ENCODE measurements around the gene BMAL1.

The BMAL1 gene

GRCh38 chr11:13347901-13348300 is 70.3 kb downstream of the BMAL1 start:
- DNase-seq = no peak

GRCh38 chr11:13348305-13348704 is 70.7 kb downstream of the BMAL1 start:
- DNase-seq = no peak

DNA sequence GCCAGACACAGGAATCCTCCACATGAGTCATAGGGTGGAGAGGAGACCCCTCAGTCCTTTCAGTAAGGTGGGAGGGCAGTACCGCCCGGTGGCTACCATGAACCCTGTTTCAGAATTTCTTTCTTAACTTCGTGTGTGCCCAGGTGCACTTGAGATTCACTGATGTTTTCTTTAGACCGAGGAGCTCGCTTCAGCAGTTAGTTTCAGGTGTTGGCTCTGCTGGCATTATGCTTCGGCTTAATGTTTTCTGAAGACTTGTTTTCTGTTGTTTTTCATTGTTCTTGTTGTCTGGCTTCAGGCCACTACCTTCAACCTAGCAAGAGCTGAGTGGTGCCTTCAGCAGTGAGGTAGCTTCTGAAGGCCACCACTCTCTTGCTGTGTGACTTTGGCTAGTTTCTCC is 71.5 kb downstream of the BMAL1 start:
- DNase-seq = no peak

DNA sequence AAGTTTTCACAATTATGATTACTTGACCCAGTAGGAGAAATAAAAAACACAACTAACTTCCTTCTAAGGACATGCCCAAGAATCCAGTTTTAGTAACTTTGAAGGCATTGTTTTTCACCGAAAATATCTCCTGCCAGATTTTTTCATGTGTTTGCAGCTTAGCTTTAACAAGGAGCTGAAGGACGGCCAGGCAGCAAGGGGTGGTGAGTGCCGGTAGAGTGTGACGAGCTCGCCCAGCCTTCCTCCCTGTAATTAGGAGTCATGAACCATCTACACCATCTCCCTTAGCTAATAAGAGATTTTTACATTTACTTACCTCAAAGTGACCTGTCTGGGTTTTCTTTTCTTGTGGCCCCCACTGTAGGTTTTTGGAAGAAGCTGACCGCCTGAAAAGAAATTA is 72.0 kb downstream of the BMAL1 start:
- DNase-seq = no peak

DNA sequence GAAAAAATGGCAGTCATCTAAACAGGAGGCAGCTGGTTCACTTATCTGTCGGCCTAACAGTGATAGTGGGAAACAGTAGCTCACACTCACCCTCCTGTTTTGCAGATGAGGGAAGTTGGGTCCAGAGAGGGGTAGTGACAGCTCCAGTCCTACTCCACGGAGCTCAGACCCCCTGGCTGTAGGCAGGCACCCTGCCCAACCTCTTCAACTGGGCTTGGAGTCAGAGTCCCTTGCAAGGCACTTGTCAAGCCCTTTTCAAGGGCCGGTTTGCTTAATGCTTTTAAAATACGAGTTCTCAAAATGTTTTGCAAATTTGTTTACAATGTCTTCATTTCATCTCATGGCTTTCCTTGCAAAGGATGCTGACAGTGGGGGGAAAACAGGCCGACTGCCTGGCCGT is 75.1 kb downstream of the BMAL1 start:
- no peak for DNase-seq

- DNase-seq = peak; percentile 12
These were observed 76.7 kb downstream of the BMAL1 start for GRCh38 chr11:13354335-13354734.

- DNase-seq = no peak
These were observed 77.6 kb downstream of the BMAL1 start for GRCh38 chr11:13355191-13355590.

- no peak for DNase-seq
These were observed 79.6 kb downstream of the BMAL1 start for GRCh38 chr11:13357232-13357631.

DNA sequence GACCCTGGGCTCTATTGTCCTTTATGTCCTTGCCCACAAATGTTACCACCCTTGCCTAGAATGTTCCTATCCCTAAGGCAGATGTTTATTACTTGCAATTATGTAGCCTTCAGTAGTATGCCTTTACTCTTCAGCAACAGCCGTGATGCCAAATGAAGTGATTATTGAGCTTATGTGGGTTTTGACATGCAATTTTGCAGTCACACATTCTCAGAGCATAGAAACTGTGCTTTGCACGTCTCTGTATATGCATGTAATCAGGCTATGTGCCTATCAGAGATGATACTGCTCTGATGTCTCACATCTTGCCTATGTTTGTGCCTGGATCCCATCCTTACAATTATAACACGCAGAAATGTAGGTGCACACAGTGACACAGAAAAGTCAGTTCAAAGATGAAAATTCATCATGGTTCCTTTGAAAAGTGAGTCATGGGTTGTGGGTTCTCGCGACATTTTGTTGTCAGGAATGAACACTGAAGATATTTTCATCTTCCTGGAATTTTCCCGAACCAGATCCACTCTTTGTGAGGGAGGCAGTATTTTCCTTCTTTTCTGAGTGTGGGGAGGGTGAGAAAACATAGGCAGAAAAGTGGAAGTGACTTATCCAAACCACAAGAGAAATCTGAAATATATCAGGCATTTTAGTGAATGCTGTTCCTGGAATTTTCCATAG is 81.1 kb downstream of the BMAL1 start:
- DNase-seq = no peak

DNA sequence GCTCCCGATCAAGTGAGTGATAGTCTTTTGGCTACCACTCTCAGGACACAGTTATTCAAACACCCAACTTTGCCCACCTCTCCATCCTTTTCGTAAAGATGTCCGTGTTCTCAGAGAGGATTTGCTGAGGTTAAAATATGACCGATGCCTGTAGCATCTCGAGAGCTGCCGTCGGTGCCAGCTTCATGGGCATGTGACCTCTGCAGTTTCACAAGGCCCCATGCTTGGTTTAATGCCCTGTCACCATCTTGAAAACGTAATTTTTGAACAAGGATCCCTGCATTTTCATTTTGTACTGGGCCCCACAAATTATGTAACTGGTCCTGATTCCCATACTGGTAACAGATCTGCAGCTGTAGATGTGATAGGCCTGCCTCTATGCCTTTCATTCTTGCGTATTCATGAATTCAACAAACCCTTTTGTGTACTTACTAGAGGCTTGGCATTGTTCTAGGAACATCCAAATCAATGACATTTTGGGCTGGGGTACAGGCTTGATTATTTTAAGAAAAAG is 85.1 kb downstream of the BMAL1 start:
- DNase-seq = no peak

- DNase-seq = no peak
These were observed 86.8 kb downstream of the BMAL1 start for GRCh38 chr11:13364388-13364787.

GRCh38 chr11:13366266-13367026 is 88.9 kb downstream of the BMAL1 start:
- no peak for DNase-seq

GRCh38 chr11:13367115-13367514 is 89.5 kb downstream of the BMAL1 start:
- no peak for DNase-seq

- DNase-seq = no peak
These were observed 90.5 kb downstream of the BMAL1 start for GRCh38 chr11:13368041-13368446.

DNA sequence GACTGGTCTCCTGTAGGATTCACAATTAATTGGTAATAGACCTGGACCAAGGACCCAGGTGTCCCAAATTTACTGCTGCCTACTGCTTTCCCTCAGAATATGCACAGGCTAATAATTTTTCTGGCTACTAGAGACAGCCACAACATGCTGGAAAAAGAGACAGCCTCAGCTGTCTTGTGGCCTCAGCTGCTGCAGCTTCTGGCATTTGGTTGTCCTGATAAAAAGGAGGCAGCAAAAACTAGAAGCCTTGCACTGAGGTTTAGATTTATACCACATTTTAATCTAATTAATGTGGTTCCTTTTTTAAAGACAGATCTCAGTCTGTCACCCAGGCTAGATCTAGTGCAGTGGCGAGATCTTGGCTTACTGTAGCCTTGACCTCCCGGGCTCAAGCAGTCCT is 95.6 kb downstream of the BMAL1 start:
- no peak for DNase-seq

GRCh38 chr11:13375798-13376197 is 98.2 kb downstream of the BMAL1 start:
- no peak for DNase-seq

DNA sequence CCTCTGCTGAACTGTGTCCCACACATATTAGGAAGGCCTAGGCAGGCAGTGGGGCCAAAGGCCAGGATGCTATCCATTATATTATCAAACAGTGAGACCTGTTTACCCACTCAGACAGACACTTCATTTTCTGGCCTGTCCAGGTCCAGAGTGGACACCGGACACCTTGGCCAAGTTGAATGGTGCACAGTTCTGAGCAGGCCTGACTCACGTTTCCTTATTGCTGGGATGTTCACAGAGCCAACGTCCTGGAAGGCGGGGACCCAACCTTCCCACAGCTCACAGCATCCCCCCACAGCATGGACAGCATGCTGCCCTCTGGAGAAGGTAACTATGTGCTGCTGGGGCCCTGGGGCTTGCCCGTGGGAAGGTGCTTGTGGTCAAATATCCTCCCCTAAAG is 98.8 kb downstream of the BMAL1 start:
- no peak for DNase-seq

GRCh38 chr11:13376838-13377237 is 99.2 kb downstream of the BMAL1 start:
- no peak for DNase-seq

- no peak for DNase-seq
These were observed 100.7 kb downstream of the BMAL1 start for GRCh38 chr11:13378316-13378715.

DNA sequence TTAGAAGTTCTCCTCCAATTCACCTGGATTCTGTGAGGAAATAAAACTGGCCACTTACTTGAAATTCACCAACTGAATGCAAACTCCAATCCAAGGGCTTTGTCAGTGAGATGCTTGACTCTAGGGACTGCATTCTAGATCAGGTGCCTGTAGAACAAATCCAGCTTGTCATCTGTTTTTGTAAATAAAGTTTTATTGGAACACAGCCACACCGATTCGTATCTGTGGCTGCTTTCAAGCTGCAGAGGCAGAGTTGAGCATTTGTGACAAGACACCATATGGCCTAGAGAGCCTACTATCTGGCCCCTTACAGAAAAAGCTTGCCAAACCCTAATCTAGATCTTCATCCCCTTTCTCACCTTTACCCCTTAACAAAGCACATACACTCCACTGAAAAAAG is 103.1 kb downstream of the BMAL1 start:
- no peak for DNase-seq

GRCh38 chr11:13382751-13383150 is 105.2 kb downstream of the BMAL1 start:
- no peak for DNase-seq

GRCh38 chr11:13384908-13385640 is 107.5 kb downstream of the BMAL1 start:
- DNase-seq = peak; percentile 54

DNA sequence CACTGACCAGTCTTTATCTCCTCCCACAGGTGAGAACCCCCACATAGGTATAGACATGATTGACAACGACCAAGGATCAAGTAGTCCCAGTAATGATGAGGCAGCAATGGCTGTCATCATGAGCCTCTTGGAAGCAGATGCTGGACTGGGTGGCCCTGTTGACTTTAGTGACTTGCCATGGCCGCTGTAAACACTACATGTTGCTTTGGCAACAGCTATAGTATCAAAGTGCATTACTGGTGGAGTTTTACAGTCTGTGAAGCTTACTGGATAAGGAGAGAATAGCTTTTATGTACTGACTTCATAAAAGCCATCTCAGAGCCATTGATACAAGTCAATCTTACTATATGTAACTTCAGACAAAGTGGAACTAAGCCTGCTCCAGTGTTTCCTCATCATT is 109.0 kb downstream of the BMAL1 start:
- peak; percentile 19 for DNase-seq

DNA sequence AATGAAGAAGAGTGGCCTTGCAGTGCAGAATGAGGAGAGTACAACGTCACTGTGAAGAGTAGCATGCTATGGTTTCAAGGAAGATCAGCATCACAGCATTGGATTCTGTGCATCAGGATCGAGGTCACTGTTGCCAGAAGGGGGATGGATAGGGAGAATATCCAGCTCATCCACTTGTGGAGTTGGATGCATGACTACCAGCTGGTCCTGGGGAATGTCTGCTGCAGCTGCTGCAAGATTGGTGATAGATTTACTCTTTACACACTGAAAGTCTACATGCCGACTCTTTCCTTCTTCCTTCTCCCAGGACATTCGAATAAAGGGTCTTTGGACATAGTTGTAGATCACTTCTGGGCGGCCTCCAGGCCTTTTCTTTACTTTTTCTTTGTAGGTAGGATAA is 111.2 kb downstream of the BMAL1 start:
- DNase-seq = no peak

Data from NCI-H526 treated with DMSO at 0.1 percent for 48 hours (cell line).